Esophagus squamous epithelium (tissue), 4 donors: Measurements from ENCODE around the gene LACC1.

Experiments used
- CTCF ChIP-seq, 6 experiments: fragments of 450-650 bp in 4 of 6; fragments of 200-600 bp in 2 of 6; sonication (generic) in 2 of 6; IDR thresholded peaks; one replicate each; pipeline ENCODE4 v1.5.1; 2016 to 2019; ENCODE audit warnings: antibody characterized with exemption in 6 of 6, mild to moderate bottlenecking in 4 of 6, moderate library complexity in 4 of 6
- POLR2A ChIP-seq, 4 donors: fragments of 450-650 bp; IDR thresholded peaks; one replicate each; pipeline ENCODE4 v1.6.1; 2017; ENCODE audit warnings: antibody characterized with exemption in 4 of 4, mild to moderate bottlenecking in 4 of 4, moderate library complexity in 3 of 4

- TF ChIP-seq CTCF (IDR thresholded peaks at IDR 0.05) (no peak), POLR2A (IDR thresholded peaks at IDR 0.05) (no peak)
Measured at GRCh38 chr13:43942286-43942685, 62.6 kb downstream of the LACC1 start.
